Skeletal muscle tissue (tissue), 4 donors: ENCODE measurements around the gene LRCH1. TPM values are rescaled to one million over a fixed set of nuclear protein-coding genes. Genes with fewer than 3 reads are reported as not detected.

ENCODE experiments used
- H3K27ac ChIP-seq: one replicate; pipeline ENCODE4 v1.7.0; 2013; ENCODE audit warnings: mild to moderate bottlenecking, low read depth, low read length, inconsistent platforms
- H3K27me3 ChIP-seq, 3 donors: one replicate each; pipeline ENCODE4 v1.7.0; 2013; ENCODE audit warnings: low read length in 3 of 3; ENCODE audit not compliant: control insufficient read depth in 3 of 3, insufficient read depth in 3 of 3
- H3K36me3 ChIP-seq, 3 donors: one replicate each; pipeline ENCODE4 v1.7.0; 2013; ENCODE audit warnings: low read length in 3 of 3; ENCODE audit not compliant: control insufficient read depth in 3 of 3, insufficient read depth in 3 of 3
- H3K4me1 ChIP-seq, 3 donors: one replicate each; pipeline ENCODE4 v1.7.0; 2013; ENCODE audit warnings: low read length in 3 of 3, mild to moderate bottlenecking in 3 of 3; ENCODE audit not compliant: control insufficient read depth in 3 of 3, insufficient read depth in 3 of 3
- H3K4me3 ChIP-seq, 3 donors: one replicate each; pipeline ENCODE4 v1.7.0; 2013; ENCODE audit warnings: low read length in 3 of 3
- H3K9ac ChIP-seq, 3 donors: one replicate each; pipeline ENCODE4 v1.7.0; 2013; ENCODE audit warnings: low read length in 3 of 3, mild to moderate bottlenecking in 3 of 3, moderate library complexity in 2 of 3, low read depth in 1 of 3
- H3K9me3 ChIP-seq, 3 donors: one replicate each; pipeline ENCODE4 v1.7.0; 2013; ENCODE audit warnings: low read length in 3 of 3; ENCODE audit not compliant: control insufficient read depth in 3 of 3
- total RNA-seq: library from RNA; depleted of rRNA; stranded (reverse); fragments of >200 nt; gene quantifications from one replicate; pipeline ENCODE4 v1.2.3, GENCODE V29; 2014
- donor health status: Osteomylitis.

LRCH1 gene
- total RNA-seq, 1 donor from 2014 or later: 17.7 TPM

- no peaks in the 10 kb centered on the region for H3K36me3 ChIP-seq
- no peak overlapping the region for H3K4me3 ChIP-seq
- no peaks in the 10 kb centered on the region for H3K9me3 ChIP-seq
- H3K27ac ChIP-seq: peak overlapping the region; percentile 13
- H3K4me1 ChIP-seq: peaks cover 10 to 24% (median 13%) of the 10 kb centered on the region in 3 donors
- no peaks in the 10 kb centered on the region for H3K27me3 ChIP-seq
- no peak overlapping the region for H3K9ac ChIP-seq
Observed at GRCh38 chr13:46598820-46599180, 45.8 kb downstream of the LRCH1 start.

GRCh38 chr13:46600943-46601311 is 48.0 kb downstream of the LRCH1 start:
- no peaks in the 10 kb centered on the region for H3K36me3 ChIP-seq
- H3K4me3 ChIP-seq: no peak overlapping the region
- H3K27me3 ChIP-seq: no peaks in the 10 kb centered on the region
- no peak overlapping the region for H3K9ac ChIP-seq
- H3K27ac ChIP-seq: no peak overlapping the region
- peaks cover 6 to 16% (median 8%) of the 10 kb centered on the region in 3 donors for H3K4me1 ChIP-seq
- no peaks in the 10 kb centered on the region for H3K9me3 ChIP-seq

DNA sequence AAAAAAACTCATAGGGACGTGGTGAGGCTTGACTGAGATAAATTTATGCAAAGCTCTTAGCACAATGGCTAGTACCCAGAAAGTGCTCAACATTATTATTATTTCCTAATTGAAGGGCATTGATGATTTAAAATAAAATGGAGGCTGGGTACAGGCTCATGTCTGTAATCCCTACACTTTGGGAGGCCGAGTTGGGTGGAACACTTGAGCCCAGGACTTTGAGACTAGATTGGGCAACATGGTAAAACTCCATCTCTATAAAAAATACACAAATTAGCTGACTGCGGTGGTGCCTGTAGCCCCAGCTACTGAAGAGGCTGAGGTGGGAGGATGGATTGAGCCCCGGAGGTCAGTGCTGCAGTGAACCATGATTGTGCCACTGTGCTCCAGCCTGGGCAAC is 49.6 kb downstream of the LRCH1 start:
- no peak overlapping the region for H3K4me3 ChIP-seq
- H3K36me3 ChIP-seq: no peaks in the 10 kb centered on the region
- no peak overlapping the region for H3K27ac ChIP-seq
- H3K9me3 ChIP-seq: no peaks in the 10 kb centered on the region
- H3K4me1 ChIP-seq: peaks cover 7 to 16% (median 13%) of the 10 kb centered on the region in 3 donors
- H3K9ac ChIP-seq: no peak overlapping the region
- no peaks in the 10 kb centered on the region for H3K27me3 ChIP-seq

- H3K9me3 ChIP-seq: no peaks in the 10 kb centered on the region
- H3K27me3 ChIP-seq: no peaks in the 10 kb centered on the region
- H3K9ac ChIP-seq: no peak overlapping the region
- H3K4me1 ChIP-seq: peaks cover 14 to 21% (median 18%) of the 10 kb centered on the region in 3 donors
- H3K27ac ChIP-seq: no peak overlapping the region
- no peaks in the 10 kb centered on the region for H3K36me3 ChIP-seq
- no peak overlapping the region for H3K4me3 ChIP-seq
Observed at GRCh38 chr13:46603165-46603603, 50.2 kb downstream of the LRCH1 start.

- Histone ChIP-seq H3K4me1 (peaks cover 15 to 21% (median 18%) of the 10 kb centered on the region in 3 donors), H3K9me3 (no peaks in the 10 kb centered on the region), H3K4me3 (no peak overlapping the region), H3K36me3 (no peaks in the 10 kb centered on the region), H3K27ac (no peak overlapping the region), H3K27me3 (no peaks in the 10 kb centered on the region), H3K9ac (no peak overlapping the region)
Observed at GRCh38 chr13:46604226-46604990, 51.4 kb downstream of the LRCH1 start.

- Histone ChIP-seq H3K36me3 (no peaks in the 10 kb centered on the region), H3K4me1 (peaks cover 15 to 21% (median 18%) of the 10 kb centered on the region in 3 donors), H3K9me3 (no peaks in the 10 kb centered on the region), H3K27me3 (no peaks in the 10 kb centered on the region), H3K27ac (no peak overlapping the region), H3K9ac (no peak overlapping the region), H3K4me3 (no peak overlapping the region)
Observed at GRCh38 chr13:46605076-46605824, 52.3 kb downstream of the LRCH1 start.

DNA sequence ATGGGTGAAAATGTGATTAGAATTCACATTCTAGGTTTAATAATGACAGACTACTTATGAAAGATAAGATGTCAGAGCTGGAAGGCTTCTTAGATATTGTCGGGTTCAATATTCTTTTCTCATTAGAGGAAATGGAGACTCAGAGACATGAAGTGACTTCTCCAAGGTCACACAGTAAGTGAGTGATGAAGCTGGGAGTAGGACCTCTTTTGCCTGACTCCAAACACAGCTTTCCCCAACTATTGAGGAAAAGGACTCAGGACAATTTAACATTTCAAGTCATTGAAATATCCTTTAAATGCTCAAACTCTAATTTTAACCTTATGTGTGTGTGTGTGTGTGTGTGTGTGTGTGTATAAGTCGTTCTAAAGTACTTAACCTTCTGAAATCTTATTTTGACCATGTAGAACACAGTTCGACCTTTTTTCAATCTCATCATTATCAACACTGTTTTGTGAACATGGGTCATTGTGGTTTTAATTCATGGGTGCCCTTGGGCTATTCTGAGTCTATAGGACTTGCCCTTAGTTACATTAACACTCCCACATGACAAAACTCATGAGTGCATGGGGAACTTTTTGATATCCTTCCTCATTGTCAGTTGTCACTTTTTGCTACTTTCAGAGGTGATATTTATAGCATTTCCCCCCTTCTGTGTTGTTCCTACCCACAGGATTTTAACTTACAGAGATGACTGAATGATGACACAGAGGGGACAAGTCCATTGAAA is 53.0 kb downstream of the LRCH1 start:
- peaks cover 13 to 15% (median 14%) of the 10 kb centered on the region in 3 donors for H3K4me1 ChIP-seq
- H3K4me3 ChIP-seq: no peak overlapping the region
- H3K27me3 ChIP-seq: no peaks in the 10 kb centered on the region
- H3K9ac ChIP-seq: no peak overlapping the region
- no peaks in the 10 kb centered on the region for H3K9me3 ChIP-seq
- no peaks in the 10 kb centered on the region for H3K36me3 ChIP-seq
- H3K27ac ChIP-seq: no peak overlapping the region

DNA sequence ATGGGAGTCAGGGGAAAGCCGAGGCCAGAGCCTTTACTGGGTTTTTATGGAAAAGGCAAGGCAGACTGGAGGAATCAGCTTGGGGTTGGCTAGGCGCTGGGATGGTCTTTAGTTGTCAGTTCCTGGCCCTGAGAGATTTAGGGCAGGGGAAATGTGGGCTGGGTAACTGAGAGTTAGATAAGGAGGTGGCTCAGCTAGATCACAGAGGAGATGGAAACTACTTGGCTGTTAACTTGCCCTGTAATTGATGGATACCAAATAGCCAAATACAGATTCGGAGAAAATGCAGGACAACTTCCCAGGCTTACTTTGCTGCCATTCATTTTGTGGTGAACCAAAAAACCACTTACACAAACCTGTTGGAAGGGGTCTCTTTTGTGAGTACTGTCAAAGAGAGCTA is 54.0 kb downstream of the LRCH1 start:
- no peak overlapping the region for H3K27ac ChIP-seq
- H3K4me3 ChIP-seq: no peak overlapping the region

DNA sequence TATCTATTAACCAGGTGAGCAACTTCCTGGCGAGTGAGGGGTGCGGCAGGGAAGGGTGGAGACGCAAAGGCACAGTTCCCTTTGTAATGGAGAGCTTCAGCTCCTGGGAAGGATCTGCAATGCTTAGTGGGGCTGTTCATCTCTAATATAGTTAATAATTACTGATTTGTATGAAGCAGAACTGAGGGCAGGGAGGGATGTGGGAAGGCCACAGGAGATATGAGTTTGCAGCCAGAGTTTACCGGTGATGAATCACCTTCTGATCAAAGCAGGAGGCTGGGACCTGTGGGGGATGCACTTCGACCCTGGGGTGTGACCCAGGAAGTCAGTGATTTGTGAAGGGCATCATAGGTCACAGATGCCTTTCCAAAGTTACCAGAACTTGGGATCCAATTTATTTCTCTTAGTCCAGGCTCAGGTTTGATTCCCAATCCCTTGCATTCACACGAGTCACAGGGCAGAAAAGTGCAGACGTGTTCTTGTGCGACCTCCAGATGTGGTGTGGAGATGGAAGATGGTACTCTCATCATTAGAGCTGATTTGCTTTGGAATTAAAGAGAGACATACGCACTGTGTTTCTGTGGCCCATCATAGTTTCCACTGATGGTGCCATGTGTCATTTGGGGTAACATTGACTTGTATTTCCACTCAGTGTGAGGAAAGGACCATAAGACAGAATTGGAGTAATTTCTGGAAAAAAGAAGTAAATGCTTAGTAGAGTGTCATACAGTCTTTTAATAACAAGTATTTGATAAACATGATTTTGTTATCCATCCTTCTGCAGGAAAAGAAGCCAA is 55.0 kb downstream of the LRCH1 start:
- no peak overlapping the region for H3K4me3 ChIP-seq
- peaks cover 13 to 14% (median 14%) of the 10 kb centered on the region in 3 donors for H3K4me1 ChIP-seq
- H3K9ac ChIP-seq: no peak overlapping the region
- no peaks in the 10 kb centered on the region for H3K36me3 ChIP-seq
- H3K9me3 ChIP-seq: no peaks in the 10 kb centered on the region
- H3K27me3 ChIP-seq: no peaks in the 10 kb centered on the region
- no peak overlapping the region for H3K27ac ChIP-seq

More for the DNA sequence above, 54.0 kb downstream of the LRCH1 start:
- Histone ChIP-seq H3K4me1 (peaks cover 13 to 15% (median 14%) of the 10 kb centered on the region in 3 donors), H3K9me3 (no peaks in the 10 kb centered on the region), H3K36me3 (no peaks in the 10 kb centered on the region), H3K9ac (no peak overlapping the region), H3K27me3 (no peaks in the 10 kb centered on the region)
